GM12873 (cell line): ENCODE data around the gene CLSTN2.

ENCODE experiments used
- CTCF ChIP-seq: IDR thresholded peaks from 2 replicates; pipeline ENCODE4 v1.5.1; 2012; ENCODE audit warnings: low read depth, mild to moderate bottlenecking, moderate library complexity, low read length, control low read depth; ENCODE audit not compliant: insufficient read depth; ENCODE audit errors: missing control alignments

CLSTN2 gene

GRCh38 chr3:140403079-140403478 is 468.1 kb downstream of the CLSTN2 start:
- no peak for TF ChIP-seq CTCF

- no peak for TF ChIP-seq CTCF
Measured at GRCh38 chr3:140403608-140404007, 468.6 kb downstream of the CLSTN2 start.

- no peak for TF ChIP-seq CTCF
Measured at GRCh38 chr3:140406655-140407054, 471.7 kb downstream of the CLSTN2 start.

- TF ChIP-seq CTCF = no peak
Measured at GRCh38 chr3:140408252-140408651, 473.3 kb downstream of the CLSTN2 start.

- no peak for TF ChIP-seq CTCF
Measured at GRCh38 chr3:140416666-140417065, 481.7 kb downstream of the CLSTN2 start.

- TF ChIP-seq CTCF = no peak
Measured at GRCh38 chr3:140420621-140421357, 485.8 kb downstream of the CLSTN2 start.

- no peak for TF ChIP-seq CTCF
Measured at GRCh38 chr3:140421884-140422283, 486.9 kb downstream of the CLSTN2 start.
